SK-N-MC (cell line): ENCODE measurements around the gene OR14K1.

ENCODE experiments used
- EZH2 ChIP-seq: fragments of 200-600 bp; sonication (generic); IDR thresholded peaks from one replicate; pipeline ENCODE4 v1.6.1; 2017; ENCODE audit warnings: antibody characterized with exemption
- POLR2AphosphoS5 ChIP-seq: IDR thresholded peaks from 2 replicates; pipeline ENCODE4 v1.6.1; 2012; ENCODE audit warnings: mild to moderate bottlenecking, low read depth, low read length, borderline replicate concordance

DNA sequence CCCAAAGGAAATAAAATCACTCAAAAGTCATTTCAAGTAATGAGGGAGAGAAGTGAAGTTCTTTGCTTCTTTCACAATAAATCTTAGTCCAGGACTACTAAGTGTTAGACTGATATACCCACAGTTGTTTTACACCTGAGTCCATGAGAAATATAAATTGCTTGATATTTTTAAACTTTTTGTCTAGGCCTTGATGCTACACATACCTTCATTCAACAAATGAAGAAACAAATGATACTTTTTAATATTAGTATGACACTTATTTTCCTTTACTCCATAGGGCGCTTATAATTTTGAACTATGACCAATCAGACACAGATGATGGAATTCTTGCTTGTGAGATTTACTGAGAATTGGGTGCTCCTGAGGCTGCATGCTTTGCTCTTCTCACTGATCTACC, at the start of gene OR14K1:
- TF ChIP-seq POLR2AphosphoS5 = no peak
- no peak for TF ChIP-seq EZH2
